ENCODE results near the gene NMBR. TPM values are rescaled to one million over a fixed set of nuclear protein-coding genes. Genes with fewer than 3 reads are reported as not detected.
A peak's percentile ranks its signal among the peaks of the same experiment; 100 is the strongest.
"Not testable (repeated sequence)": the region's sequence is repeated elsewhere in the genome, so short reads cannot be mapped to it uniquely, and the experiment has no call there.

NMBR gene
- total RNA-seq, 2 experiments from 2014 or later = not detected

DNA sequence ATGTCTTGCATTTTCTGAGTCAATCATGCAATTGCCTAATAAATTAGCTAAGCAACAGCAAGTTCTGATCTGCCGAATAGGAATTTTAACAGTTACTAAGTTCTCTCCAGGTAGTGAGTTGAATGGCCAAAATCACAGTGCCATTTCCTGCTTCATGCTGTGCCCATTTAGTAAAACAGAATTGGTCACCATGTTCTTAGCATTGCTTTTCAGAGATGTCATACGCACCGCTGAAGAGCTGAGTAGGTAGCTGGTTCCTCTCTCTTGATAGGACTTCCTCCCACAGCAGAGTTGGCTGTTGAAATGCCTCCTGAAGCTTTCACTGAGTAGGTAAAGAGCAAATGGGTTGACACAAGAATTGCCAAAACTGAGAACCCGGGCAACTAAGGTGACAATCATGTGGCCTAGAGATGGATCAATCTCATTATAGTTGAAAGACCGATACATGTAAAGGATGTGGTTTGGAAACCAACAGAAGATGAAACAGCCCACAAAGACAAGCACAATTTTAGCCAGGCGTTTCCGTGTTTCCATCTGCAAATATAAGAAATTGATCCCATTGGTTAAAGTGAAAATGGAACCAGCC is 71.3 kb downstream of the NMBR start:
- Mint-ChIP-seq H3K27ac (peak overlapping the region; percentile 26), H3K27me3 (no peaks in the 10 kb centered on the region), H3K4me1 (peaks cover 6% of the 10 kb centered on the region), H3K9me3 (ENCODE audit: low read depth) (peaks cover 10% of the 10 kb centered on the region), H3K36me3 (no peaks in the 10 kb centered on the region), H3K4me3 (no peak overlapping the region)
- ATAC-seq (peak; percentile 64), DNase-seq (peak; percentile 48)
- CTCF ChIA-PET = no interaction called here

DNA sequence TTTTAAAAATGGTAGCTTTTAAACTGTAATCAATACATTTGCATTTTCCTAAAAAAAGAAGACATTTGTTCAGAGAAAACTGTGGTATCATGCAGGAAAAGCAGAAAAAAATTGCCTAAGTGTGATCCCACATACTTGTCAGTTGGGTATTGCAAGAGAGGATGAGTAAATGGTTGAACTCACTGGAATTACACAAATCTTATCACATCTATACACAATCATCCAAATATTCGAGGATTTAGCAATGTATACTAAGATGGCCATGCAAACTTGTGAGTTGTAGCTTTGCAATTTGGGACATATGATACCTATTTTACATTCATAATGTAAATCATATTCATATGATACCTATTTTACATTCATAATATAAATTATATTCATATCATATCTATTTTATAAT is 72.4 kb downstream of the NMBR start:
- DNase-seq (no peak), ATAC-seq (no peak)
- CTCF ChIA-PET = no interaction called here
- peaks cover 6% of the 10 kb centered on the region for H3K4me1 Mint-ChIP-seq
- H3K4me3 Mint-ChIP-seq = no peak overlapping the region
- H3K27me3 Mint-ChIP-seq = no peaks in the 10 kb centered on the region
- peaks cover 10% of the 10 kb centered on the region for H3K9me3 Mint-ChIP-seq (ENCODE audit: low read depth)
- H3K27ac Mint-ChIP-seq = no peak overlapping the region
- H3K36me3 Mint-ChIP-seq = no peaks in the 10 kb centered on the region

- Mint-ChIP-seq H3K4me3 (no peak overlapping the region), H3K9me3 (ENCODE audit: low read depth) (peaks cover 10% of the 10 kb centered on the region), H3K4me1 (peaks cover 6% of the 10 kb centered on the region), H3K27ac (no peak overlapping the region), H3K36me3 (no peaks in the 10 kb centered on the region), H3K27me3 (peaks cover 3% of the 10 kb centered on the region)
- DNase-seq (no peak), ATAC-seq (no peak)
- CTCF ChIA-PET = no interaction called here
Measured at GRCh38 chr6:142071981-142072380, 74.9 kb downstream of the NMBR start.

DNA sequence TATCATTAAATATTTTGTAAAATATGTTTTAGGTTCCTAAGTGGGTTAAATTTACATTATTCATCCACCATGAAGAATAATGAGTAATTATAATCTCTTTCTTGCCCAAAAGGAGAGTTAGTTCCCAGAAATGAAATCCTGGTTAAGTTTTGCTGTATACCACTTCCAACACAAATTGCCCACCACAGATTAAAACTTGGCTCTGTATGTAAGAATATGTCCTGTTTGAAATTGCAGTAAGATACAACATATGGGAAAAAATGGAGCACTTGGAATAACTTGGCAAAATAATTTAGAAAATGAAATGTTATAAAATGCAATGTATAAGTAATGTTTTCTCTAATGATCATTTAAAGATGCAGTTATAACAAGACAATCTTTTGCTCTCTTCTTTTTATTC is 78.5 kb downstream of the NMBR start:
- no peaks in the 10 kb centered on the region for H3K36me3 Mint-ChIP-seq

GRCh38 chr6:142062861-142063260 is 84.1 kb downstream of the NMBR start:
- ATAC-seq; H3K36me3 Mint-ChIP-seq; H3K4me3 Mint-ChIP-seq; H3K9me3 Mint-ChIP-seq (ENCODE audit: low read depth); CTCF ChIA-PET; DNase-seq; H3K4me1 Mint-ChIP-seq; H3K27ac Mint-ChIP-seq: not testable (repeated sequence)
- H3K27me3 Mint-ChIP-seq = peaks cover 22% of the 10 kb centered on the region

More for the DNA sequence above, 78.5 kb downstream of the NMBR start:
- Mint-ChIP-seq H3K27ac (no peak overlapping the region), H3K27me3 (peaks cover 8% of the 10 kb centered on the region), H3K4me3 (no peak overlapping the region), H3K9me3 (ENCODE audit: low read depth) (peaks cover 10% of the 10 kb centered on the region), H3K4me1 (no peaks in the 10 kb centered on the region)
- CTCF ChIA-PET = no interaction called here
- DNase-seq = no peak
- ATAC-seq = no peak

GRCh38 chr6:142058551-142059290 is 88.2 kb downstream of the NMBR start:
- no peaks in the 10 kb centered on the region for H3K9me3 Mint-ChIP-seq (ENCODE audit: low read depth)
- no peak overlapping the region for H3K4me3 Mint-ChIP-seq
- H3K27ac Mint-ChIP-seq = no peak overlapping the region
- CTCF ChIA-PET = no interaction called here
- H3K4me1 Mint-ChIP-seq = peaks cover 7% of the 10 kb centered on the region
- peaks cover 32% of the 10 kb centered on the region for H3K27me3 Mint-ChIP-seq
- no peaks in the 10 kb centered on the region for H3K36me3 Mint-ChIP-seq
- DNase-seq = no peak
- no peak for ATAC-seq

GRCh38 chr6:142055219-142055618 is 91.7 kb downstream of the NMBR start:
- CTCF ChIA-PET = no interaction called here
- ATAC-seq = peak; percentile 63
- no peak for DNase-seq
- Mint-ChIP-seq H3K9me3 (ENCODE audit: low read depth) (peaks cover 6% of the 10 kb centered on the region), H3K27me3 (peaks cover 34% of the 10 kb centered on the region), H3K4me1 (peaks cover 7% of the 10 kb centered on the region), H3K27ac (no peak overlapping the region), H3K36me3 (peaks cover 1% of the 10 kb centered on the region), H3K4me3 (no peak overlapping the region)

DNA sequence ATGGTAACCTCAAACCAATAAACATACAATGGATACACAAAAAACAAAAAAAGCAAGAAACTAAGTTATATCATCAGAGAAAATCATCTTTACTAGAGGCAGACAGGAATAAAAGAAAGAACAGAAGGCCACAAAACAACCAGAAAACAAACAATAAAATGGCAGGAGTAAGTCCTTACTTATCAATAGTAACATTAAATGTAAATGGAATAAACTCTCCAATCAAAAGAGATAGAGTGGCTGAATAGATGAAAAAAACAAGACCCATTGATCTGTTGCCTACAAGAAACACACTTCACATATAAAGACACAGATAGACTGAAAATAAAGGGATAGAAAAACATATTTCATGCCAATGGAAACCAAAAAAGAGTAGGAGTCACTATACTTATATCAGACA is 95.5 kb downstream of the NMBR start:
- Mint-ChIP-seq H3K27ac (no peak overlapping the region), H3K36me3 (peaks cover 1% of the 10 kb centered on the region), H3K4me1 (peaks cover 7% of the 10 kb centered on the region), H3K4me3 (no peak overlapping the region), H3K27me3 (peaks cover 36% of the 10 kb centered on the region), H3K9me3 (ENCODE audit: low read depth) (peaks cover 6% of the 10 kb centered on the region)
- DNase-seq = no peak
- CTCF ChIA-PET = no interaction called here
- ATAC-seq = no peak

GRCh38 chr6:142048593-142048980 is 98.3 kb downstream of the NMBR start:
- ATAC-seq (no peak), DNase-seq (no peak)
- peaks cover 30% of the 10 kb centered on the region for H3K27me3 Mint-ChIP-seq
- no peak overlapping the region for H3K4me3 Mint-ChIP-seq
- CTCF ChIA-PET = no interaction called here
- no peaks in the 10 kb centered on the region for H3K4me1 Mint-ChIP-seq
- no peak overlapping the region for H3K27ac Mint-ChIP-seq
- H3K9me3 Mint-ChIP-seq (ENCODE audit: low read depth) = peaks cover 6% of the 10 kb centered on the region
- peaks cover 1% of the 10 kb centered on the region for H3K36me3 Mint-ChIP-seq

- no peak overlapping the region for H3K4me3 Mint-ChIP-seq
- peaks cover 1% of the 10 kb centered on the region for H3K36me3 Mint-ChIP-seq
- no peaks in the 10 kb centered on the region for H3K4me1 Mint-ChIP-seq
- DNase-seq (no peak), ATAC-seq (no peak)
- H3K27me3 Mint-ChIP-seq = peaks cover 35% of the 10 kb centered on the region
- CTCF ChIA-PET = no interaction called here
- H3K27ac Mint-ChIP-seq = no peak overlapping the region
- H3K9me3 Mint-ChIP-seq (ENCODE audit: low read depth) = peaks cover 6% of the 10 kb centered on the region
Measured at GRCh38 chr6:142047934-142048592, 98.9 kb downstream of the NMBR start.

GRCh38 chr6:142045380-142046278 is 101.3 kb downstream of the NMBR start:
- CTCF ChIA-PET = no interaction called here
- H3K36me3 Mint-ChIP-seq = peaks cover 1% of the 10 kb centered on the region
- ATAC-seq (no peak), DNase-seq (no peak)
- H3K4me1 Mint-ChIP-seq = no peaks in the 10 kb centered on the region
- H3K4me3 Mint-ChIP-seq = no peak overlapping the region
- peaks cover 28% of the 10 kb centered on the region for H3K27me3 Mint-ChIP-seq
- H3K9me3 Mint-ChIP-seq (ENCODE audit: low read depth) = no peaks in the 10 kb centered on the region
- H3K27ac Mint-ChIP-seq = no peak overlapping the region

GRCh38 chr6:142035890-142036289 is 111.0 kb downstream of the NMBR start:
- Mint-ChIP-seq H3K9me3 (ENCODE audit: low read depth) (no peaks in the 10 kb centered on the region), H3K27me3 (peaks cover under 1% of the 10 kb centered on the region), H3K36me3 (no peaks in the 10 kb centered on the region), H3K4me1 (no peaks in the 10 kb centered on the region), H3K4me3 (no peak overlapping the region), H3K27ac (no peak overlapping the region)
- CTCF ChIA-PET = no interaction called here
- DNase-seq = no peak
- ATAC-seq = no peak

- H3K36me3 Mint-ChIP-seq = no peaks in the 10 kb centered on the region
- DNase-seq = no peak
- H3K27me3 Mint-ChIP-seq = no peaks in the 10 kb centered on the region
- no peak overlapping the region for H3K4me3 Mint-ChIP-seq
- CTCF ChIA-PET = interaction anchor here (1.0 kb wide), 1 partner anchor 41 kb away, joined by 3 read pairs; no protein-coding TSS in a partner anchor
- no peak overlapping the region for H3K27ac Mint-ChIP-seq
- H3K9me3 Mint-ChIP-seq (ENCODE audit: low read depth) = peaks cover 11% of the 10 kb centered on the region
- no peak for ATAC-seq
- H3K4me1 Mint-ChIP-seq = no peaks in the 10 kb centered on the region
Measured at GRCh38 chr6:142031035-142031434, 115.9 kb downstream of the NMBR start.

Data from activated CD8-positive, alpha-beta memory T cell treated with anti-CD3 and anti-CD28 coated beads, Interleukin-2, amount 10 ng/mL, durations not matched to agents 7 days and 5 days (primary cell).